ENCODE data around the gene TRAPPC10.

TRAPPC10 gene

GRCh38 chr21:44003307-44003966 is 8.7 kb upstream of the TRAPPC10 start:
- no peak for DNase-seq

- DNase-seq, result no peak
These were observed 7.0 kb upstream of the TRAPPC10 start for GRCh38 chr21:44005071-44005470.

- DNase-seq, result no peak
These were observed 6.5 kb upstream of the TRAPPC10 start for GRCh38 chr21:44005593-44005992.

- DNase-seq, result no peak
These were observed 6.0 kb upstream of the TRAPPC10 start for GRCh38 chr21:44006017-44006619.

- no peak for DNase-seq
These were observed 5.5 kb upstream of the TRAPPC10 start for GRCh38 chr21:44006656-44007055.

GRCh38 chr21:44010429-44010828 is 1.7 kb upstream of the TRAPPC10 start:
- DNase-seq, result no peak

GRCh38 chr21:44011123-44011522 is 986 bp upstream of the TRAPPC10 start:
- DNase-seq, result no peak

- peak; percentile 91 for DNase-seq
These were observed 618 bp downstream of the TRAPPC10 start for GRCh38 chr21:44012474-44013379.

GRCh38 chr21:44013380-44014088 is 1.4 kb downstream of the TRAPPC10 start:
- DNase-seq, result peak; percentile 47

GRCh38 chr21:44017601-44018000 is 5.5 kb downstream of the TRAPPC10 start:
- no peak for DNase-seq

GRCh38 chr21:44018127-44018526 is 6.0 kb downstream of the TRAPPC10 start:
- no peak for DNase-seq

GRCh38 chr21:44018813-44019567 is 6.9 kb downstream of the TRAPPC10 start:
- DNase-seq, result no peak

GRCh38 chr21:44019568-44019958 is 7.5 kb downstream of the TRAPPC10 start:
- no peak for DNase-seq

GRCh38 chr21:44020551-44020950 is 8.4 kb downstream of the TRAPPC10 start:
- no peak for DNase-seq

GRCh38 chr21:44021064-44021463 is 9.0 kb downstream of the TRAPPC10 start:
- DNase-seq, result no peak

GRCh38 chr21:44024257-44024656 is 12.1 kb downstream of the TRAPPC10 start:
- DNase-seq, result no peak

GRCh38 chr21:44024887-44025353 is 12.8 kb downstream of the TRAPPC10 start:
- DNase-seq, result no peak

GRCh38 chr21:44027607-44028286 is 15.6 kb downstream of the TRAPPC10 start:
- no peak for DNase-seq

- DNase-seq, result no peak
These were observed 16.2 kb downstream of the TRAPPC10 start for GRCh38 chr21:44028287-44028659.

- no peak for DNase-seq
These were observed 17.5 kb downstream of the TRAPPC10 start for GRCh38 chr21:44029460-44030087.

GRCh38 chr21:44035244-44035643 is 23.1 kb downstream of the TRAPPC10 start:
- DNase-seq, result no peak

Data from stimulated activated CD8-positive, alpha-beta memory T cell treated with anti-CD3 and anti-CD28 coated beads, Interleukin-4, amount 100 ng/mL, for 48 hours (primary cell).